CD14-positive monocyte (primary cell): ENCODE measurements around the gene ING1. TPM values are rescaled to one million over a fixed set of nuclear protein-coding genes. Genes with fewer than 3 reads are reported as not detected.

Source experiments
- DNase-seq, 3 donors: peaks; one replicate each; pipeline ENCODE4 v3.0.0-alpha.2; 2011 to 2022
- H2AFZ ChIP-seq: 2 replicates; pipeline ENCODE4 v1.6.0; 2012; ENCODE audit warnings: mild to moderate bottlenecking, low read depth, low read length, inconsistent platforms; ENCODE audit not compliant: insufficient read depth, poor library complexity, severe bottlenecking
- H3K27ac ChIP-seq, 2 donors: 1 replicate in 1 of 2; 2 replicates in 1 of 2; pipeline ENCODE4 v1.5.1; 2012 to 2013; ENCODE audit warnings: low read length in 2 of 2, control low read depth in 1 of 2, inconsistent platforms in 1 of 2, low read depth in 1 of 2, mild to moderate bottlenecking in 1 of 2
- H3K27me3 ChIP-seq, 2 donors: one replicate each; pipeline versions ENCODE4 v1.6.0 to v1.6.1; 2011 to 2013; ENCODE audit warnings: low read length in 2 of 2; ENCODE audit not compliant: control insufficient read depth in 2 of 2, insufficient read depth in 2 of 2
- H3K36me3 ChIP-seq, 2 donors: replicated peaks in 1 of 2; 1 replicate in 1 of 2; 2 replicates in 1 of 2; pipeline versions ENCODE4 v1.5.1 to v1.6.1; 2012 to 2013; ENCODE audit warnings: low read length in 2 of 2, control low read depth in 1 of 2, inconsistent platforms in 1 of 2, mild to moderate bottlenecking in 1 of 2; ENCODE audit not compliant: insufficient read depth in 2 of 2, control insufficient read depth in 1 of 2
- H3K4me1 ChIP-seq, 2 donors: 1 replicate in 1 of 2; 2 replicates in 1 of 2; pipeline versions ENCODE4 v1.5.1 to v1.6.1; 2012 to 2013; ENCODE audit warnings: low read length in 2 of 2, control low read depth in 1 of 2, inconsistent platforms in 1 of 2, mild to moderate bottlenecking in 1 of 2, moderate library complexity in 1 of 2; ENCODE audit not compliant: insufficient read depth in 2 of 2, control insufficient read depth in 1 of 2
- H3K4me2 ChIP-seq: replicated peaks from 2 replicates; pipeline ENCODE3; 2012; ENCODE audit warnings: low read length, moderate library complexity, mild to moderate bottlenecking; ENCODE audit not compliant: poor library complexity, severe bottlenecking; ENCODE audit errors: extremely low read depth
- H3K4me3 ChIP-seq, 3 experiments: fragments of 200-600 bp in 1 of 3; sonication (generic) in 1 of 3; replicated peaks in 1 of 3; 1 replicate in 2 of 3; 2 replicates in 1 of 3; pipeline ENCODE4 v1.5.1; 2011 to 2013; ENCODE audit warnings: low read length in 3 of 3, mild to moderate bottlenecking in 3 of 3, control low read depth in 2 of 3, low read depth in 2 of 3, inconsistent platforms in 1 of 3, moderate library complexity in 1 of 3
- H3K79me2 ChIP-seq: 2 replicates; pipeline ENCODE4 v1.6.0; 2012; ENCODE audit warnings: mild to moderate bottlenecking, control low read depth, inconsistent platforms, low read length, moderate library complexity; ENCODE audit not compliant: insufficient read depth
- H3K9ac ChIP-seq: 2 replicates; pipeline ENCODE4 v1.6.0; 2017; ENCODE audit warnings: low read length, mild to moderate bottlenecking; ENCODE audit not compliant: insufficient read depth, poor library complexity, severe bottlenecking
- H3K9me3 ChIP-seq, 2 donors: replicated peaks in 1 of 2; 1 replicate in 1 of 2; 2 replicates in 1 of 2; pipeline versions ENCODE4 v1.5.1 to v1.6.1; 2012 to 2013; ENCODE audit warnings: low read length in 2 of 2, control low read depth in 1 of 2; ENCODE audit not compliant: control insufficient read depth in 1 of 2, insufficient read depth in 1 of 2
- H4K20me1 ChIP-seq: 2 replicates; pipeline ENCODE4 v1.6.0; 2012; ENCODE audit warnings: mild to moderate bottlenecking, low read length, control low read depth, moderate library complexity; ENCODE audit not compliant: insufficient read depth
- H3K27ac Mint-ChIP-seq, 7 donors: one replicate each; pipeline ENCODE4 v1.8.0; 2020; ENCODE audit warnings: mild to moderate bottlenecking in 7 of 7, mixed read lengths in 7 of 7, moderate library complexity in 6 of 7, inconsistent platforms in 2 of 7
- H3K27me3 Mint-ChIP-seq, 3 donors: one replicate each; pipeline ENCODE4 v1.8.0; 2021 to 2022; ENCODE audit warnings: low read depth in 3 of 3, mild to moderate bottlenecking in 3 of 3, mixed read lengths in 3 of 3, moderate library complexity in 3 of 3, inconsistent platforms in 1 of 3
- H3K36me3 Mint-ChIP-seq, 2 donors: one replicate each; pipeline ENCODE4 v1.8.0; 2020; ENCODE audit warnings: mixed read lengths in 2 of 2, inconsistent platforms in 1 of 2, mild to moderate bottlenecking in 1 of 2
- H3K4me1 Mint-ChIP-seq: one replicate; pipeline ENCODE4 v1.8.0; 2020; ENCODE audit warnings: mild to moderate bottlenecking, mixed read lengths
- H3K4me3 Mint-ChIP-seq, 2 donors: one replicate each; pipeline ENCODE4 v1.8.0; 2020; ENCODE audit warnings: mild to moderate bottlenecking in 2 of 2, mixed read lengths in 2 of 2, moderate library complexity in 1 of 2
- H3K9me3 Mint-ChIP-seq, 7 donors: one replicate each; pipeline ENCODE4 v1.8.0; 2020 to 2022; ENCODE audit warnings: mixed read lengths in 7 of 7, mild to moderate bottlenecking in 6 of 7, moderate library complexity in 6 of 7, inconsistent platforms in 2 of 7
- CTCF ChIP-seq: fragments of 200-600 bp; IDR thresholded peaks from one replicate; pipeline ENCODE4 v1.8.0; 2022; ENCODE audit warnings: antibody characterized with exemption, mild to moderate bottlenecking
- WGBS: methylation state at CpG from one replicate; pipeline ENCODE4 v1.1.5; 2013; ENCODE audit warnings: missing lambda C conversion rate; ENCODE audit not compliant: insufficient coverage; 5-methylcytosine and 5-hydroxymethylcytosine counted together
- intact Hi-C, 2 donors: fragments of 100-400 bp; cut with micrococcal nuclease; formaldehyde crosslinking; loops; one replicate each; pipeline versions ENCODE4 v1.15.0 to v1.15.1; 2023
- polyA plus RNA-seq, 3 donors: library from polyadenylated mRNA; depleted of rRNA in 1 of 3; unstranded in 2 of 3; stranded (reverse) in 1 of 3; fragments of 300-500 nt in 2 of 3; fragments of >200 nt in 1 of 3; fragmentation: Illumina TruSeq in 2 of 3; gene quantifications; 1 replicate in 2 of 3; 2 replicates in 1 of 3; pipeline ENCODE4 v1.2.3, GENCODE V29; 2012 to 2021

ING1 gene
- polyA plus RNA-seq, 3 donors = 8.4 to 128 (median 11.8) TPM

GRCh38 chr13:110665491-110666254, 47.8 kb upstream of the ING1 start:
- no peaks in the 10 kb centered on the region for H3K27me3 ChIP-seq
- 39% methylated on average over 15 of the region's 23 CpGs for WGBS
- H3K4me2 ChIP-seq = peak overlapping the region; percentile 72
- peaks cover 0 to 4% (median 0%) of the 10 kb centered on the region in 3 donors for H3K27me3 Mint-ChIP-seq
- peaks cover 64% of the 10 kb centered on the region for H3K79me2 ChIP-seq
- peak overlapping the region; percentile 91 to 98 for H3K27ac ChIP-seq
- peaks cover 44 to 71% of the 10 kb centered on the region in 2 donors for H3K36me3 Mint-ChIP-seq
- peaks cover 28 to 31% of the 10 kb centered on the region in 2 donors for H3K36me3 ChIP-seq
- no peak for TF ChIP-seq CTCF
- peak overlapping the region; percentile 19 to 66 (median 26) for H3K4me3 ChIP-seq
- peak overlapping the region; percentile 48 for H3K9ac ChIP-seq
- H3K4me1 ChIP-seq = peaks cover 70 to 72% of the 10 kb centered on the region in 2 donors
- peak; percentile 83 to 89 (median 85) for DNase-seq
- no peaks in the 10 kb centered on the region for H4K20me1 ChIP-seq
- H3K27ac Mint-ChIP-seq = peak overlapping the region; percentile 97 to 99 (median 98)
- peak overlapping the region; percentile 76 to 90 for H3K4me3 Mint-ChIP-seq
- no peaks in the 10 kb centered on the region for H3K9me3 Mint-ChIP-seq
- no peaks in the 10 kb centered on the region for H3K9me3 ChIP-seq
- H2AFZ ChIP-seq = peak overlapping the region; percentile 46
- intact Hi-C loops = loop anchor here in 1 of 2 donors (10.0 kb wide), 1 partner anchor 249 kb away; the partner anchor contains the start of gene ANKRD10
- peaks cover 69% of the 10 kb centered on the region for H3K4me1 Mint-ChIP-seq

- H3K4me3 ChIP-seq = peak overlapping the region in 2 of 3 experiments; percentile 15 to 66
- WGBS = 20% methylated on average over 5 of the region's 8 CpGs
- peaks cover 59% of the 10 kb centered on the region for H3K79me2 ChIP-seq
- no peaks in the 10 kb centered on the region for H3K9me3 ChIP-seq
- H3K4me1 ChIP-seq = peaks cover 69% of the 10 kb centered on the region in 2 donors
- peak overlapping the region; percentile 72 for H3K4me2 ChIP-seq
- H3K9ac ChIP-seq = peak overlapping the region; percentile 48
- intact Hi-C loops = loop anchor here in 1 of 2 donors (10.0 kb wide), 1 partner anchor 249 kb away; the partner anchor contains the start of gene ANKRD10
- peak overlapping the region; percentile 96 to 99 (median 98) for H3K27ac Mint-ChIP-seq
- H3K4me3 Mint-ChIP-seq = peak overlapping the region; percentile 76 to 85
- H3K27me3 Mint-ChIP-seq = peaks cover 0 to 4% (median 0%) of the 10 kb centered on the region in 3 donors
- DNase-seq = peak in 1 of 3 donors; percentile 28
- peaks cover 48 to 72% of the 10 kb centered on the region in 2 donors for H3K36me3 Mint-ChIP-seq
- H3K27ac ChIP-seq = peak overlapping the region; percentile 91 to 98
- H3K4me1 Mint-ChIP-seq = peaks cover 67% of the 10 kb centered on the region
- peaks cover 28 to 31% of the 10 kb centered on the region in 2 donors for H3K36me3 ChIP-seq
- no peaks in the 10 kb centered on the region for H4K20me1 ChIP-seq
- peak overlapping the region; percentile 46 for H2AFZ ChIP-seq
- TF ChIP-seq CTCF = no peak
- H3K27me3 ChIP-seq = no peaks in the 10 kb centered on the region
- no peaks in the 10 kb centered on the region for H3K9me3 Mint-ChIP-seq
Observed at GRCh38 chr13:110666255-110666533, 47.3 kb upstream of the ING1 start.
